H9 (cell line): ENCODE results near the gene CDC42SE1. TPM values are rescaled to one million over a fixed set of nuclear protein-coding genes. Genes with fewer than 3 reads are reported as not detected.

Experiments
- DNase-seq: peaks from one replicate; pipeline ENCODE4 v3.0.0-alpha.2; 2017
- H2AFZ ChIP-seq: one replicate; pipeline ENCODE4 v1.6.1; 2013; ENCODE audit warnings: mild to moderate bottlenecking, low read length, control low read depth, moderate library complexity
- H2AK5ac ChIP-seq: 2 replicates; pipeline ENCODE4 v1.6.1; 2013; ENCODE audit warnings: low read length, control low read depth, mixed read lengths; ENCODE audit not compliant: insufficient read length
- H2BK120ac ChIP-seq: one replicate; pipeline ENCODE4 v1.6.1; 2013; ENCODE audit warnings: low read depth, mild to moderate bottlenecking, low read length, control low read depth, inconsistent platforms; ENCODE audit not compliant: poor library complexity, severe bottlenecking
- H2BK12ac ChIP-seq: 2 replicates; pipeline ENCODE4 v1.6.1; 2013; ENCODE audit warnings: low read length, control low read depth, mixed read lengths, low read depth; ENCODE audit not compliant: insufficient read length
- H2BK15ac ChIP-seq: 2 replicates; pipeline ENCODE4 v1.6.1; 2013; ENCODE audit warnings: low read depth, low read length, control low read depth
- H2BK20ac ChIP-seq: one replicate; pipeline ENCODE4 v1.6.1; 2013; ENCODE audit warnings: low read depth, mild to moderate bottlenecking, low read length, control low read depth, inconsistent platforms; ENCODE audit not compliant: poor library complexity, severe bottlenecking
- H2BK5ac ChIP-seq: 2 replicates; pipeline ENCODE4 v1.6.1; 2013; ENCODE audit warnings: low read length, control low read depth, mixed read lengths; ENCODE audit not compliant: insufficient read length
- H3K14ac ChIP-seq: 2 replicates; pipeline ENCODE4 v1.6.1; 2013; ENCODE audit warnings: low read length, control low read depth; ENCODE audit not compliant: insufficient read depth
- H3K18ac ChIP-seq: 2 replicates; pipeline ENCODE4 v1.6.1; 2013; ENCODE audit warnings: low read depth, mild to moderate bottlenecking, mixed read lengths, low read length, control low read depth; ENCODE audit not compliant: insufficient read length
- H3K23ac ChIP-seq: 2 replicates; pipeline ENCODE4 v1.6.1; 2013; ENCODE audit warnings: low read length, control low read depth, mixed read lengths, low read depth; ENCODE audit not compliant: insufficient read length
- H3K23me2 ChIP-seq: 2 replicates; pipeline ENCODE4 v1.6.1; 2013; ENCODE audit warnings: low read depth, mild to moderate bottlenecking, mixed read lengths, low read length, control low read depth; ENCODE audit not compliant: insufficient read length, poor library complexity, severe bottlenecking
- H3K27ac ChIP-seq: 2 replicates; pipeline ENCODE4 v1.5.1; 2013; ENCODE audit warnings: low read length, control low read depth, mixed read lengths, low read depth; ENCODE audit not compliant: insufficient read length
- H3K27me3 ChIP-seq: 2 replicates; pipeline ENCODE4 v1.6.1; 2013; ENCODE audit warnings: low read length, control low read depth, inconsistent platforms; ENCODE audit not compliant: insufficient read depth
- H3K4ac ChIP-seq: 2 replicates; pipeline ENCODE4 v1.6.1; 2013; ENCODE audit warnings: low read depth, mild to moderate bottlenecking, control low read depth, inconsistent platforms, low read length, moderate library complexity
- H3K4me1 ChIP-seq: 2 replicates; pipeline ENCODE4 v1.6.1; 2013; ENCODE audit warnings: low read length, control low read depth, inconsistent platforms; ENCODE audit not compliant: insufficient read depth
- H3K4me2 ChIP-seq: 2 replicates; pipeline ENCODE4 v1.6.1; 2013; ENCODE audit warnings: low read length, control low read depth, mixed read lengths; ENCODE audit not compliant: insufficient read length, insufficient read depth
- H3K56ac ChIP-seq: 2 replicates; pipeline ENCODE4 v1.6.1; 2013; ENCODE audit warnings: low read depth, mild to moderate bottlenecking, mixed read lengths, low read length, control low read depth; ENCODE audit not compliant: insufficient read length
- H3K79me1 ChIP-seq: 2 replicates; pipeline ENCODE4 v1.6.1; 2013; ENCODE audit warnings: low read depth, mild to moderate bottlenecking, moderate library complexity, low read length, control low read depth, inconsistent platforms; ENCODE audit not compliant: insufficient read depth, poor library complexity, severe bottlenecking
- H3K79me2 ChIP-seq: 2 replicates; pipeline ENCODE4 v1.6.1; 2013; ENCODE audit warnings: low read length, control low read depth, inconsistent platforms; ENCODE audit not compliant: insufficient read depth
- H3K9ac ChIP-seq: 2 replicates; pipeline ENCODE4 v1.6.1; 2013; ENCODE audit warnings: low read length, control low read depth, mixed read lengths; ENCODE audit not compliant: insufficient read length; ENCODE audit errors: extremely low read depth
- H3K9me3 ChIP-seq: one replicate; pipeline ENCODE4 v1.6.1; 2013; ENCODE audit warnings: low read depth, low read length, inconsistent platforms; ENCODE audit not compliant: control insufficient read depth
- H3T11ph ChIP-seq: one replicate; pipeline ENCODE4 v1.6.1; 2013; ENCODE audit warnings: mild to moderate bottlenecking, low read length, control low read depth, inconsistent platforms
- H4K20me1 ChIP-seq: one replicate; pipeline ENCODE4 v1.6.1; 2013; ENCODE audit not compliant: control insufficient read depth, insufficient read length, insufficient read depth
- H4K5ac ChIP-seq: 2 replicates; pipeline ENCODE4 v1.6.1; 2013; ENCODE audit warnings: low read depth, mild to moderate bottlenecking, mixed read lengths, low read length, control low read depth; ENCODE audit not compliant: insufficient read length
- H4K8ac ChIP-seq: replicated peaks from 2 replicates; pipeline ENCODE4 v1.6.1; 2013; ENCODE audit warnings: low read length, control low read depth, mixed read lengths, low read depth; ENCODE audit not compliant: insufficient read length
- H4K91ac ChIP-seq: 2 replicates; pipeline ENCODE4 v1.6.1; 2013; ENCODE audit warnings: low read depth, mild to moderate bottlenecking, moderate library complexity, mixed read lengths, low read length, control low read depth; ENCODE audit not compliant: insufficient read length
- H3K27ac Mint-ChIP-seq, 3 experiments: 2 replicates in 2 of 3; 3 replicates in 1 of 3; pipeline ENCODE4 v1.8.0; 2020 to 2021; ENCODE audit warnings: mixed read lengths in 3 of 3, mild to moderate bottlenecking in 1 of 3, moderate library complexity in 1 of 3
- H3K27me3 Mint-ChIP-seq: 2 replicates; pipeline ENCODE4 v1.8.0; 2021; ENCODE audit warnings: low read depth, mild to moderate bottlenecking, moderate library complexity, mixed read lengths
- H3K36me3 Mint-ChIP-seq, 3 experiments: 2 replicates in 2 of 3; 3 replicates in 1 of 3; pipeline ENCODE4 v1.8.0; 2020 to 2021; ENCODE audit warnings: low read depth in 3 of 3, mixed read lengths in 3 of 3; ENCODE audit not compliant: insufficient read depth in 1 of 3
- H3K4me1 Mint-ChIP-seq, 2 experiments: 2 replicates each; pipeline ENCODE4 v1.8.0; 2020; ENCODE audit warnings: mixed read lengths in 2 of 2
- H3K4me3 Mint-ChIP-seq, 2 experiments: 2 replicates in 1 of 2; 3 replicates in 1 of 2; pipeline ENCODE4 v1.8.0; 2020 to 2021; ENCODE audit warnings: mild to moderate bottlenecking in 2 of 2, mixed read lengths in 2 of 2, moderate library complexity in 1 of 2
- H3K9me3 Mint-ChIP-seq, 2 experiments: 2 replicates in 1 of 2; 3 replicates in 1 of 2; pipeline ENCODE4 v1.8.0; 2020; ENCODE audit warnings: mild to moderate bottlenecking in 2 of 2, mixed read lengths in 2 of 2, moderate library complexity in 1 of 2
- total RNA-seq: library from RNA; stranded (reverse); gene quantifications from 2 replicates; pipeline ENCODE4 v1.2.1, GENCODE V29; 2021
- TF ChIP-seq, protein P1 (sequence below): fragments of 200-600 bp; sonication (generic); conservative IDR thresholded peaks from 3 replicates; pipeline ENCODE4 v1.8.0; 2021; ENCODE audit warnings: antibody characterized with exemption, mild to moderate bottlenecking

The CDC42SE1 gene
- total RNA-seq, 1 experiment from 2014 or later = 87.3 TPM

DNA sequence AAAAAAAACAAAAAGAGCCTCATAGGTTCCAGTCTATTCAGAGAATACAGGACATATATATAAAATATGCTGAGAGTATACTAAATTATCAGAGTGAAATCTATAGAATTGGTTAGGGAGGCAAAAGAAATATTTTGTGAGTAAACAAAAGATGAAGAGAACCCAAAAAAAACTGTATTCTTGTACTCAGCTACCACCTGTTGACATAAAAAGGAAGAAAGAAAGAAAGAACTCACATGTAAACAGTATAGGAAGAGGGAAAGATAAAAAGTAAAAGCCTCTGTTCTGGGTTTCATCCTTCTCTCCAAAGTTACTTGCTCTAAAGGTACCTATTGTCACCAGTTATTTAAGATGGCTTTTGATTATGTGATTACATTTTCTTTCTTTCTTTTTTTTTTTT is 33.0 kb downstream of the CDC42SE1 start:
- Histone ChIP-seq H3K14ac (no peak overlapping the region), H2BK5ac (no peak overlapping the region), H3K79me2 (no peaks in the 10 kb centered on the region), H2AFZ (no peak overlapping the region), H3K4me2 (no peak overlapping the region), H2BK15ac (no peak overlapping the region), H2AK5ac (no peak overlapping the region), H2BK20ac (no peak overlapping the region), H4K8ac (no peak overlapping the region), H3K4ac (no peak overlapping the region), H3K18ac (no peak overlapping the region), H3K9me3 (no peaks in the 10 kb centered on the region), H3T11ph (no peak overlapping the region), H4K5ac (no peak overlapping the region), H4K91ac (no peak overlapping the region), H3K79me1 (no peaks in the 10 kb centered on the region), H2BK120ac (no peak overlapping the region), H3K56ac (no peak overlapping the region), H3K23ac (no peak overlapping the region), H3K4me1 (no peaks in the 10 kb centered on the region), H3K9ac (no peak overlapping the region), H3K27me3 (no peaks in the 10 kb centered on the region), H4K20me1 (no peaks in the 10 kb centered on the region), H2BK12ac (no peak overlapping the region), H3K23me2 (no peaks in the 10 kb centered on the region), H3K27ac (no peak overlapping the region)
- Mint-ChIP-seq H3K4me1 (peaks cover 0 to 5% of the 10 kb centered on the region in 2 experiments; a peak in 2 of 4 replicates), H3K36me3 (peaks cover 19 to 49% (median 48%) of the 10 kb centered on the region in 3 experiments), H3K4me3 (no peak overlapping the region), H3K27ac (no peak overlapping the region), H3K27me3 (no peaks in the 10 kb centered on the region), H3K9me3 (no peaks in the 10 kb centered on the region)
- TF ChIP-seq, protein P1, sequence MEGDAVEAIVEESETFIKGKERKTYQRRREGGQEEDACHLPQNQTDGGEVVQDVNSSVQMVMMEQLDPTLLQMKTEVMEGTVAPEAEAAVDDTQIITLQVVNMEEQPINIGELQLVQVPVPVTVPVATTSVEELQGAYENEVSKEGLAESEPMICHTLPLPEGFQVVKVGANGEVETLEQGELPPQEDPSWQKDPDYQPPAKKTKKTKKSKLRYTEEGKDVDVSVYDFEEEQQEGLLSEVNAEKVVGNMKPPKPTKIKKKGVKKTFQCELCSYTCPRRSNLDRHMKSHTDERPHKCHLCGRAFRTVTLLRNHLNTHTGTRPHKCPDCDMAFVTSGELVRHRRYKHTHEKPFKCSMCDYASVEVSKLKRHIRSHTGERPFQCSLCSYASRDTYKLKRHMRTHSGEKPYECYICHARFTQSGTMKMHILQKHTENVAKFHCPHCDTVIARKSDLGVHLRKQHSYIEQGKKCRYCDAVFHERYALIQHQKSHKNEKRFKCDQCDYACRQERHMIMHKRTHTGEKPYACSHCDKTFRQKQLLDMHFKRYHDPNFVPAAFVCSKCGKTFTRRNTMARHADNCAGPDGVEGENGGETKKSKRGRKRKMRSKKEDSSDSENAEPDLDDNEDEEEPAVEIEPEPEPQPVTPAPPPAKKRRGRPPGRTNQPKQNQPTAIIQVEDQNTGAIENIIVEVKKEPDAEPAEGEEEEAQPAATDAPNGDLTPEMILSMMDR = no peak
- no peak for DNase-seq
